SK-N-SH (cell line): ENCODE data around the gene FAM120B. TPM values are rescaled to one million over a fixed set of nuclear protein-coding genes. Genes with fewer than 3 reads are reported as not detected.

Experiments
- CTCF ChIA-PET: fragments of 300-600, 350-600 bp; formaldehyde crosslinking; extraction: SDS; loops from one replicate; lab custom pipeline; 2021; lab: Yijun Ruan, JAX
- POLR2A ChIA-PET: fragments of 350-600 bp; sonication (Branson Sonifier 250); formaldehyde crosslinking; extraction: SDS; loops from one replicate; lab custom pipeline; 2020; ENCODE audit warnings: antibody characterized with exemption, inconsistent platforms; lab: Yijun Ruan, JAX
- DNase-seq: peaks from one replicate; pipeline ENCODE4 v3.0.0; 2012
- H2AFZ ChIP-seq: fragments of 200-600 bp; sonication (generic); 2 replicates; pipeline ENCODE4 v1.8.1; 2016; ENCODE audit warnings: antibody characterized with exemption, mild to moderate bottlenecking, low read depth
- H3F3A ChIP-seq: fragments of 200-600 bp; sonication (generic); replicated peaks from 2 replicates; pipeline ENCODE3; 2016; ENCODE audit warnings: antibody characterized with exemption, mild to moderate bottlenecking; ENCODE audit not compliant: insufficient read depth
- H3K27ac ChIP-seq, 2 experiments: fragments of 200-500 bp in 1 of 2; fragments of 200-600 bp in 1 of 2; sonication (Bioruptor generic) in 1 of 2; sonication (generic), shearing (Covaris generic) in 1 of 2; 2 replicates each; pipeline versions ENCODE4 v1.5.1 to v1.6.1; 2014 to 2016; ENCODE audit warnings: low read depth in 2 of 2, inconsistent platforms in 1 of 2, low read length in 1 of 2, mild to moderate bottlenecking in 1 of 2, mixed read lengths in 1 of 2
- H3K27me3 ChIP-seq: fragments of 200-600 bp; sonication (generic), shearing (Covaris generic); 2 replicates; pipeline ENCODE4 v1.6.1; 2016; ENCODE audit warnings: mixed run types; ENCODE audit not compliant: insufficient read depth
- H3K36me3 ChIP-seq, 2 experiments: fragments of 200-500 bp in 1 of 2; fragments of 200-600 bp in 1 of 2; sonication (Bioruptor generic) in 1 of 2; sonication (generic) in 1 of 2; replicated peaks in 1 of 2; 2 replicates each; pipeline versions ENCODE3 to v1.5.1; 2014 to 2016; ENCODE audit warnings: low read length in 1 of 2, mild to moderate bottlenecking in 1 of 2; ENCODE audit not compliant: insufficient read depth in 2 of 2, control insufficient read depth in 1 of 2
- H3K4me1 ChIP-seq, 2 experiments: fragments of 200-500 bp in 1 of 2; fragments of 200-600 bp in 1 of 2; sonication (Bioruptor generic) in 1 of 2; sonication (generic), shearing (Covaris generic) in 1 of 2; 2 replicates each; pipeline versions ENCODE4 v1.5.1 to v1.6.1; 2014 to 2016; ENCODE audit warnings: low read depth in 1 of 2, low read length in 1 of 2, mixed run types in 1 of 2; ENCODE audit not compliant: insufficient read depth in 2 of 2, control insufficient read depth in 1 of 2
- H3K4me2 ChIP-seq: fragments of 200-600 bp; sonication (generic), shearing (Covaris generic); 2 replicates; pipeline ENCODE4 v1.6.1; 2017; ENCODE audit warnings: mixed run types
- H3K4me3 ChIP-seq, 2 experiments: fragments of 200-500 bp in 1 of 2; fragments of 200-600 bp in 1 of 2; sonication (Bioruptor generic) in 1 of 2; sonication (generic), shearing (Covaris generic) in 1 of 2; 2 replicates each; pipeline versions ENCODE4 v1.5.1 to v1.8.1; 2014 to 2016; ENCODE audit warnings: low read depth in 2 of 2, inconsistent platforms in 1 of 2, low read length in 1 of 2, mild to moderate bottlenecking in 1 of 2, mixed read lengths in 1 of 2, moderate library complexity in 1 of 2
- H3K79me2 ChIP-seq: fragments of 200-600 bp; sonication (generic); 2 replicates; pipeline ENCODE4 v1.8.1; 2017; ENCODE audit warnings: mild to moderate bottlenecking; ENCODE audit not compliant: insufficient read depth
- H3K9ac ChIP-seq: fragments of 200-600 bp; sonication (generic); 2 replicates; pipeline ENCODE4 v1.6.1; 2017; ENCODE audit warnings: mixed run types
- H3K9me2 ChIP-seq: fragments of 200-600 bp; sonication (generic); 2 replicates; pipeline ENCODE4 v1.6.1; 2017; ENCODE audit warnings: mixed run types
- H3K9me3 ChIP-seq: fragments of 200-600 bp; sonication (generic); 2 replicates; pipeline ENCODE4 v1.6.1; 2017; ENCODE audit warnings: mixed run types, mild to moderate bottlenecking, moderate library complexity
- H4K20me1 ChIP-seq: fragments of 200-600 bp; sonication (generic); 2 replicates; pipeline ENCODE4 v1.6.1; 2017; ENCODE audit warnings: mild to moderate bottlenecking, mixed run types; ENCODE audit not compliant: insufficient read depth
- EP300 ChIP-seq, 2 experiments: IDR thresholded peaks; 2 replicates each; pipeline versions ENCODE4 v1.4.0 to v1.6.1; 2012; ENCODE audit warnings: borderline replicate concordance in 1 of 2, low read depth in 1 of 2, low read length in 1 of 2
- EZH2phosphoT487 ChIP-seq: fragments of 200-600 bp; sonication (generic); IDR thresholded peaks from 2 replicates; pipeline ENCODE4 v1.6.1; 2017; ENCODE audit warnings: low read depth, mixed run types, mild to moderate bottlenecking, antibody characterized with exemption, moderate library complexity, borderline replicate concordance
- FOSL2 ChIP-seq: IDR thresholded peaks from 2 replicates; pipeline ENCODE4 v1.4.0; 2012; ENCODE audit warnings: low read depth, mild to moderate bottlenecking, moderate library complexity, borderline replicate concordance
- GABPA ChIP-seq: IDR thresholded peaks from 2 replicates; pipeline ENCODE4 v1.4.0; 2012; ENCODE audit warnings: low read depth, mild to moderate bottlenecking
- JUND ChIP-seq: IDR thresholded peaks from 2 replicates; pipeline ENCODE4 v1.4.0; 2012
- MAX ChIP-seq: IDR thresholded peaks from 2 replicates; pipeline ENCODE4 v1.4.0; 2012; ENCODE audit warnings: low read depth
- NFIC ChIP-seq: IDR thresholded peaks from 2 replicates; pipeline ENCODE4 v1.4.0; 2012; ENCODE audit warnings: borderline replicate concordance
- NRF1 ChIP-seq: IDR thresholded peaks from 2 replicates; pipeline ENCODE4 v1.6.1; 2012; ENCODE audit warnings: low read depth, mild to moderate bottlenecking, low read length
- POLR2AphosphoS5 ChIP-seq: IDR thresholded peaks from 2 replicates; pipeline ENCODE4 v1.6.1; 2012; ENCODE audit warnings: low read depth, low read length
- RAD21 ChIP-seq: IDR thresholded peaks from 2 replicates; pipeline ENCODE4 v1.6.1; 2012; ENCODE audit warnings: mild to moderate bottlenecking, low read length
- RCOR1 ChIP-seq: fragments of 150-350 bp; IDR thresholded peaks from 2 replicates; pipeline ENCODE4 v1.6.1; 2017; ENCODE audit warnings: antibody characterized with exemption, low read length
- REST ChIP-seq: IDR thresholded peaks from 2 replicates; pipeline ENCODE4 v1.6.1; 2012; ENCODE audit warnings: mild to moderate bottlenecking, low read depth, low read length, moderate library complexity
- SIN3A ChIP-seq: IDR thresholded peaks from 2 replicates; pipeline ENCODE4 v1.6.1; 2012; ENCODE audit warnings: low read depth, mild to moderate bottlenecking, low read length, moderate library complexity, borderline replicate concordance
- TAF1 ChIP-seq: IDR thresholded peaks from 2 replicates; pipeline ENCODE4 v1.6.1; 2012; ENCODE audit warnings: low read depth, mild to moderate bottlenecking, low read length, moderate library complexity, borderline replicate concordance
- USF1 ChIP-seq: IDR thresholded peaks from 2 replicates; pipeline ENCODE4 v1.4.0; 2012; ENCODE audit warnings: low read depth, borderline replicate concordance
- YY1 ChIP-seq: IDR thresholded peaks from 2 replicates; pipeline ENCODE4 v1.4.0; 2012; ENCODE audit warnings: low read depth, mild to moderate bottlenecking
- WGBS: methylation state at CpG from one replicate; pipeline ENCODE4 v1.1.6; 2017; ENCODE audit warnings: low lambda C conversion rate; 5-methylcytosine and 5-hydroxymethylcytosine counted together
- polyA plus RNA-seq, 3 experiments: library from polyadenylated mRNA; depleted of rRNA; stranded (reverse); fragments of >200 nt; gene quantifications; 2 replicates each; pipeline ENCODE4 v1.2.3, GENCODE V29; 2012

FAM120B gene
- polyA plus RNA-seq, 1 of the 3 experiments (the other 2 are of a cell fraction): 7.7 TPM

GRCh38 chr6:170450916-170451761 is 144.6 kb downstream of the FAM120B start:
- Histone ChIP-seq H3F3A (no peaks in the 10 kb centered on the region), H3K27ac (no peak overlapping the region), H3K9me2 (no peaks in the 10 kb centered on the region), H3K79me2 (no peaks in the 10 kb centered on the region), H3K4me1 (peaks cover 0 to 15% of the 10 kb centered on the region in 2 experiments; a peak in 1 of 4 replicates), H3K9ac (no peak overlapping the region), H4K20me1 (no peaks in the 10 kb centered on the region), H3K4me3 (no peak overlapping the region), H3K27me3 (no peaks in the 10 kb centered on the region), H3K36me3 (no peaks in the 10 kb centered on the region), H2AFZ (no peak overlapping the region), H3K4me2 (no peak overlapping the region), H3K9me3 (no peaks in the 10 kb centered on the region)
- CTCF ChIA-PET: interaction anchor here (0.6 to 1.0 kb wide), 2 partner anchors 91 to 619 kb away, joined by 3 to 4 read pairs; no protein-coding TSS in a partner anchor
- WGBS: 84% methylated on average over 7 of the region's 20 CpGs
- POLR2A ChIA-PET: no interaction called here
- no peak for DNase-seq
- TF ChIP-seq GABPA: no peak
- TF ChIP-seq RCOR1: no peak
- no peak for TF ChIP-seq NRF1
- no peak for TF ChIP-seq NFIC
- no peak for TF ChIP-seq POLR2AphosphoS5
- TF ChIP-seq TAF1: no peak
- TF ChIP-seq REST: no peak
- TF ChIP-seq USF1: no peak
- TF ChIP-seq SIN3A: no peak
- no peak for TF ChIP-seq FOSL2
- TF ChIP-seq JUND: no peak
- TF ChIP-seq YY1: no peak
- TF ChIP-seq EP300 (IDR thresholded peaks at IDR 0.05; ENCODE audit: borderline replicate concordance in 1 of 2, low read depth in 1 of 2, low read length in 1 of 2): no peak
- no peak for TF ChIP-seq MAX
- TF ChIP-seq RAD21: no peak
- TF ChIP-seq EZH2phosphoT487: no peak
